ENCODE data around the gene LCN15. TPM values are rescaled to one million over a fixed set of nuclear protein-coding genes. Genes with fewer than 3 reads are reported as not detected.

LCN15 gene
- total RNA-seq, 1 donor from 2014 or later = 0.49 TPM

- Mint-ChIP-seq H3K27me3 (ENCODE audit: unreplicated experiment) (peaks cover 3% of the 10 kb centered on the region), H3K36me3 (ENCODE audit: low read depth, unreplicated experiment) (peaks cover 5% of the 10 kb centered on the region), H3K27ac (ENCODE audit: unreplicated experiment) (no peak overlapping the region), H3K4me1 (ENCODE audit: unreplicated experiment) (peaks cover 21% of the 10 kb centered on the region), H3K9me3 (ENCODE audit: unreplicated experiment) (no peaks in the 10 kb centered on the region), H3K4me3 (ENCODE audit: unreplicated experiment) (no peak overlapping the region)
- TF ChIP-seq CTCF (IDR thresholded peaks at IDR 0.05; ENCODE audit: unreplicated experiment) = no peak
- no peak for DNase-seq (ENCODE audit: low spot score)
Measured at GRCh38 chr9:136793086-136793946, 29.0 kb upstream of the LCN15 start.

DNA sequence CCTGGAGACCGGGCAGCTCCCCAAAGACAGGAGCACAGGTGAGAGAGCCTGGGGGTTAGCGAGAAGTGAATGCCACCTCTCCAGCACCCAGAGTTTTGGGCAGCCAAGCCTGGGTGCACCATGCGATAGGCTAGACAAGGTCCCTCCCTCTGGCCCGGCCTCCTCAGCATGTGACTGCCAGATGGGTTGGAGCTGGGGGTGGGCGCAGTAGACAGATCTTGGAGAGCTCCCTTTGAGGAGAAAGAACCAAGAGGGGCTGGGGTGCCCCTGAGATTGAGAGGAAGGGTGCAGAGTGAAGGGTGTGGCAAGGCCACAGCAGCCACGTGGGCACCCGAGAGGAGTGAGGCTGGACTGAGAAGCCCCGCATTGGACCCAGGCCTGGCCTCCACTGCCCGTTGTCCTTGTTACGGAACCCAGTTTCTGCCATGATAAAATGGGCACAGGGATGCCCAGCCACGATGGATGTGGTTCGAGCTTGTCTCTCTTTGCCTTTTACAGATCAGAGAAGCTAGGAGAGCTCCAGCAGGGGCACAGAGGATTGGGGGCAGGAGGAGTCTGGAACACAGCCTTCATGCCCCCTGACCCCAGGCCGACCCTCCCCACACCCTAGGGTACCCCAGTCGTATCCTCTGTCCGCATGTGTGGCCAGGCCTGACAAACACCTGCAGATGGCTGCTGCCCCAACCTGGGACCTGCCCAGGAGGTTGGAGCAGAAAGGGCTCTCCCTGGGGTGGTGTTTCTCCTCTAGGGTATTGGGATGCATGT lies 28.2 kb upstream of the LCN15 start:
- Mint-ChIP-seq H3K4me3 (ENCODE audit: unreplicated experiment) (peak overlapping the region; percentile 76), H3K36me3 (ENCODE audit: low read depth, unreplicated experiment) (peaks cover 5% of the 10 kb centered on the region), H3K4me1 (ENCODE audit: unreplicated experiment) (peaks cover 21% of the 10 kb centered on the region), H3K27ac (ENCODE audit: unreplicated experiment) (peak overlapping the region; percentile 30), H3K9me3 (ENCODE audit: unreplicated experiment) (no peaks in the 10 kb centered on the region), H3K27me3 (ENCODE audit: unreplicated experiment) (peaks cover 3% of the 10 kb centered on the region)
- no peak for DNase-seq (ENCODE audit: low spot score)
- no peak for TF ChIP-seq CTCF (IDR thresholded peaks at IDR 0.05; ENCODE audit: unreplicated experiment)

- peak overlapping the region; percentile 30 for H3K27ac Mint-ChIP-seq (ENCODE audit: unreplicated experiment)
- H3K36me3 Mint-ChIP-seq (ENCODE audit: low read depth, unreplicated experiment) = peaks cover 5% of the 10 kb centered on the region
- DNase-seq (ENCODE audit: low spot score) = peak; percentile 56
- H3K9me3 Mint-ChIP-seq (ENCODE audit: unreplicated experiment) = no peaks in the 10 kb centered on the region
- peak overlapping the region; percentile 82 for H3K4me3 Mint-ChIP-seq (ENCODE audit: unreplicated experiment)
- peak; percentile 100 for TF ChIP-seq CTCF (IDR thresholded peaks at IDR 0.05; ENCODE audit: unreplicated experiment)
- H3K4me1 Mint-ChIP-seq (ENCODE audit: unreplicated experiment) = peaks cover 15% of the 10 kb centered on the region
- no peaks in the 10 kb centered on the region for H3K27me3 Mint-ChIP-seq (ENCODE audit: unreplicated experiment)
Measured at GRCh38 chr9:136791516-136792276, 27.4 kb upstream of the LCN15 start.

- Mint-ChIP-seq H3K36me3 (ENCODE audit: low read depth, unreplicated experiment) (peaks cover 5% of the 10 kb centered on the region), H3K4me1 (ENCODE audit: unreplicated experiment) (peaks cover 8% of the 10 kb centered on the region), H3K27me3 (ENCODE audit: unreplicated experiment) (no peaks in the 10 kb centered on the region), H3K9me3 (ENCODE audit: unreplicated experiment) (no peaks in the 10 kb centered on the region), H3K27ac (ENCODE audit: unreplicated experiment) (peak within 1 kb of the TSS; percentile 30), H3K4me3 (ENCODE audit: unreplicated experiment) (peak within 1 kb of the TSS; percentile 82)
- TF ChIP-seq CTCF (IDR thresholded peaks at IDR 0.05; ENCODE audit: unreplicated experiment) = no peak
- peak; percentile 100 for DNase-seq (ENCODE audit: low spot score)
Measured at GRCh38 chr9:136790640-136791515, 26.6 kb upstream of the LCN15 start, which contains the start of gene TMEM141. Gene TMEM141 (plus strand): TSS chr9:136791344. CDS start chr9:136791371, 27 bp downstream.
